Measurements from ENCODE around the gene ERC1.

ERC1 gene

GRCh38 chr12:1401891-1402290 is 410.9 kb downstream of the ERC1 start:
- no peak for DNase-seq (ENCODE audit: low read depth)

DNA sequence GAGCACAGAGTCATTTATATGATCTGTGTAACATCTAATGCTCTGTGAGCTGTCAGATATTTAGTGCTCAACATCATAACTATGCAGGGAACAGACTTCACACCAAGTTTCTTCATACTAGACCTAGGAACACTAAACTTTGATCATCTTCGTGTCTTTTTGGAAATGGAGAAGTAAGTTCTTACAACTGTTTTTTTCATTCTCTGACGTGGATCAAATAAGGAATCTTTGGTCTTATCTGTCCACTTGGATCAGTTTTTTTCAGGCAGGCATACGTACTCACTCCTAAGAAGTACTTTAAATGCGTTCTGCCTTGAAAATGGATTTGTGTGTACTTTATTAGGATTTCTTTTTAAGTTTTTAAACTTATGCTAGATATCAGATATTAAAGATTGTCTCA is 412.4 kb downstream of the ERC1 start:
- no peak for DNase-seq (ENCODE audit: low read depth)

GRCh38 chr12:1405619-1406018 is 414.6 kb downstream of the ERC1 start:
- no peak for DNase-seq (ENCODE audit: low read depth)

DNA sequence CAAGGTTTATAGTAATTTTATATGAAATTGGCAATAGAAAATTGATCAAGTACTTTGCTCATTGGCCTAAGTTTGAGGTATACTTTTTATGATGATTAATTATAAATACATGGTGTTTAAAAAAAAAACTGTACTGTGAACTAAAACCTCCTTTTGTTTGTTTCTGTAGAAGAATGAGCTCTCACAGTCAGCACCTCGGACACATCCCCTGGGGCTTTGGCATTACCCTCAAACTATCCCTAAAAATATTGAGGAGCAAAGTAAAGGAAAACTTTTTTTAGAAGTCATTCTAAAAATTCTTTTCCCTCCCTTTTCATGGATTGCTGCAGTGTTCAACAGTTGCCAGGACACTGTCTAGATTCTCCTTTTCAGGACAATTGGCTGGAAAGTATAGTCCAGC is 419.8 kb downstream of the ERC1 start:
- DNase-seq (ENCODE audit: low read depth) = no peak

- DNase-seq (ENCODE audit: low read depth) = no peak
These were observed 422.9 kb downstream of the ERC1 start for GRCh38 chr12:1413930-1414329.

DNA sequence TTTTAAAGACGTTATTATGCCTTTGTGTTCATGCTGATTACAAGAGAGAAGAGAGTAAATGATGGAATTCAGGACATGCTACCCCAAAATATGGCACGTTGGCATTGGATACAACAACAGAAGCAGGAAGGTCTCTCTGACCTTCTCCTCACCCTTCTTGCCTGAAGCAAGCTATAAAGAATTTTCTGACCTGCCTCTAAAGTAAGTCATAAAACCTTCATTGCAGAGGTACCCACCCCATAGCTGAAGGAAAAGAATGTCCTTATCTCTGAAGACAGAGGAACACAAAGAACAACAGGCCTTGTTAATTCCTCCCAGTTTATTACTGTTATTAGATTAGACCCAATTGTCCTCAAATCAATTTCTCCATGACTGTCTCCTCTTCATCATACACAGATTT is 427.1 kb downstream of the ERC1 start:
- DNase-seq (ENCODE audit: low read depth) = peak; percentile 18

- no peak for DNase-seq (ENCODE audit: low read depth)
These were observed 428.9 kb downstream of the ERC1 start for GRCh38 chr12:1419849-1420371.

- peak; percentile 11 for DNase-seq (ENCODE audit: low read depth)
These were observed 430.2 kb downstream of the ERC1 start for GRCh38 chr12:1421091-1421846.

DNA sequence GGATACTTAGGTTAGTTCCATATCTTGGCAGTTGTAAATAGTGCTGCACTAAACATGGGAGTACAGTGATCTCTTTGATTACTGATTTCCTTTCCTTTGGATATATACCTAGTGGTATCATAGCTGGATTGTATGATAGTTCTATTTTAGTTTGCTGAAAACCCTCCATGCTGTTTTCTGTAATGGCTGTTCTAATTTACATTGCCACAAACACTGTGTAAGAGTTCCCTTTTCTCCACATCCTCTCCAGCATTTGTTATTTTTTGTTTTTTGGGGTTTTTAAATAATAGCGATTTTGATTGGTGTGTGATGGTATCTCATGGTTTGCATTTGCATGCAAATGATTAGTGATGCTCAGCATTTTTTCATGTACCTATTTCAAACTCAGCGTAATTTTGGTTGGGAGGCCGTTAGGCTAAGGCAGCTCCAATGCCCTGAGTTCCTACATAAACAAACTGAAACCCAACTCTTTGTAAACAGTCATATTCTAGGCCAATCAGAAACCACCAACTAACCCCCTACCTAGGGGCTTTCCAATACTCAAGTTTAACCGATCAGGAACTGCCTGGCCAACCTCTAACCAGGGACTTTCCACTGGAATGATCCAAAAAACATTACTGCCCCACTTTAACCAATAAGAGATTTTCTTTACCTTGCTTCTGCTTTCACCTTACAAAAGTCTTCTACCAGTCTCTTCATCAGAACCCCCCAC is 431.7 kb downstream of the ERC1 start:
- DNase-seq (ENCODE audit: low read depth) = no peak

DNA sequence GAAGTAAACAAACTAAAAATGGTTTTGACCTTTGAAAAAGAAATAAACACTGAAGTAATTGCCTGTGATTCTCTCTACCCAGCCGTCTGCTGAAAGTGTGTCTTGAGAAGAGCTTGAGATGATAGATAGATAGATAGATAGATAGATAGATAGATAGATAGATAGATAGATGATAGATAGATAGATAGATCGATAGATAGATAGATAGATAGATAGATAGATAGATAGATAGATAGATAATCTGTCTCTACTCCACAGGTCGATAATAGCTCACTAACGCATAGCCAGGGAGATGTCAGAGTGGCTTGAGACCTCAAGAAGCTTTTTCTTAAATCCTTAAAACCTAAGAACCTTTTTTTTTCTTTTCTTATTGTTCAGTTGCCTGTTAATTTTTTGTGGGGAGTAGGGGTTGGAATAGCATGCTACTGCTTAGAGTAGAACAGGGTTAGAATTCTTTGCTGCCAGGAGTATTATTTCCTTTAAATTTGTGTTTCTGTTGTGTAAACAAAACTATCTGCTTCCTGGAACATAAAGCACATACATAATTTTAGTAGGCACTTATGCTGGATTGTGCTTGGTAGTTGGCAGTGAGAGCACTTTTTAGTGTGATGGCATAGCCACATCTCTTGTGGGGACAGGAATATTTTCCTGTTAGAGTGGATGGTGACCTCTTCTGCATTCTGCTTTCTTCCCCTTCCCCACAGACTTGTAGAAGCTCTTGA is 433.8 kb downstream of the ERC1 start:
- DNase-seq (ENCODE audit: low read depth) = no peak

- DNase-seq (ENCODE audit: low read depth) = no peak
These were observed 434.3 kb downstream of the ERC1 start for GRCh38 chr12:1425396-1425729.

DNA sequence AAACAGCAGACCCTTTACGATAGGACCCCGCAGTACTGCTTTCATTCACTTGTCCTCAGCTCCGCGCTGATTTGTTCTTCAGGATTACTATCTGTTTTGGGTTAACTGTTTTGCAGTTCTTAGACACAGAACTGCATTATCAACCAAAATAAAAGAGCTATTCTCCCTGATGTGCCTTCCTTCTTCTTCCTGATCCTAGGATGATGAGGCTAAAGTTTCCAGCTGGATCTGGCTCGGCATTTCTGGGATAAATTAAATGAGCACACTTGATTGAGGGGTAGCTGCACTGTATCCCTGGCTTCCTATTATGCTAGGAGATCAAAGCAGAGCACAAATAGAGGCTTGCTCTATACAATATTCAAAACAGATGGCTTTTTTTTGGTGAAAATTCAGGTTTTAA is 437.6 kb downstream of the ERC1 start:
- no peak for DNase-seq (ENCODE audit: low read depth)

- DNase-seq (ENCODE audit: low read depth) = peak; percentile 95
These were observed 439.0 kb downstream of the ERC1 start for GRCh38 chr12:1429980-1430379.

DNA sequence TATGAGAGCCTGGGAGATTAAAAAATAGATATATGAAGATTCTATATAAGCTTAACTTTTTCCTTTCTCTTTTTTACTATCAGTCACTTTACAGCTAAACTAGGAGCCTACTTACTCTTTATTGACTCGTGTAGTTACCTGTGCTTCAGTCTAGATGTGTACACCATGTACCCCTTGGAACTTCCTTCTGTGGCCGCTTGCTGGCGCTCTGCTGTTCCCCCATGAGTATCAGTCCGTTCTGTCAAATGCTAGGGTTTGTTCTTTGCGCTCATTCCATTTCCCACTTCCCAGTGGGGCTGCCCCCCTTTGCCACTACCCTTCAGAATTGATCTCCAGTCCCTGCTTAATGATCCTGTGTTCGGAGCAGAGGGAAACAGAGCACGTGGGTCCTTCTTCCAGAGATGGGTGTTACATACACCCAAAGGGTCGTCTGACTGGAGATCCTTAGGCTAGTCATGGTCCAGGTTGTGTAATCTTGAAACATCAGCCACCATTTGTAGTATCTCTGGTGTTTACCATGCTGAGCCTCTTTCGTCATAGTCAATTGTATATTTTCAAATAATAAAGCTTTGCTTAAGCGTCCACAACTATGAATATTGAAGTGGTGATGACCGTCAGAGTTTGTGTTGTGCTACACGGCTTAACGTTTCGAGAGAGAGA is 443.4 kb downstream of the ERC1 start:
- DNase-seq (ENCODE audit: low read depth) = no peak

- no peak for DNase-seq (ENCODE audit: low read depth)
These were observed 444.0 kb downstream of the ERC1 start for GRCh38 chr12:1435044-1435443.

DNA sequence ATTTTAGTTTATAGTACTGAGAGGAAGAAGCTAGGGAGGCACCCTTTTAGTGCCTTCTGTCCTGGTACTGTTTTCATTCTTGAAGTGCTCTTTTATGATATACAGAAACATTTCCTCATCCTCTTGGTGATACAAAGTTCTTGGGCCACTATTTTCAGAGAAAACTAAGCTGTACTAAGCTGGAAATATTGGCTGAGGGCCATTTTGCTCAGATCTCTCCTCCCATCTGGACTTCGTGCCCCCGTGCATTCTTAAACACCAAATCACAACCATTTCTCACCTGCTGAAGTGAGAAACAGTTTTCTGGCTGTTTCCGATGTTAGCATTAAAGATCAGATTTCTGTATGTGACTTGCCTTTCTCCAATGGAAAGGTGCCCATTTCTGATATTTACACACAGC is 444.4 kb downstream of the ERC1 start:
- peak; percentile 43 for DNase-seq (ENCODE audit: low read depth)

- no peak for DNase-seq (ENCODE audit: low read depth)
These were observed 445.0 kb downstream of the ERC1 start for GRCh38 chr12:1436015-1436414.

DNA sequence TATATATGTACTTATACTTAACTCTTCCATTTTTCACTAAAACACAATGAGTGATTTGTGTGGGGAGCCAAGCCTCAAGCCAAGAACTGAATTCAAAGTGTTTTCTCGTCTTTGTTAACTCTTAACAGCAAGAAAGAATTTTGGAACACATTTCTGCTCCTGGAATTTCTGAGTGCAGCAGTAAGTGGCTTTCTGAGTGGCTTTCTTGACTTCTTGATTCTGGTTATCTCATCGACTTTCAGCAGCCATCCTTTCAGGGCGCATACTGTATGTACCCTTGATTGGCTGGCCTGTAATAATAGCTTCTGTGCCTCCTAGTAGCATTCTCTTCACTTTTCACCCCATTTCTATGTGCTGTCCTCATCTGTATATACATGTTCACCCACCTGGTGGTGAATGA is 446.0 kb downstream of the ERC1 start:
- DNase-seq (ENCODE audit: low read depth) = no peak

DNA sequence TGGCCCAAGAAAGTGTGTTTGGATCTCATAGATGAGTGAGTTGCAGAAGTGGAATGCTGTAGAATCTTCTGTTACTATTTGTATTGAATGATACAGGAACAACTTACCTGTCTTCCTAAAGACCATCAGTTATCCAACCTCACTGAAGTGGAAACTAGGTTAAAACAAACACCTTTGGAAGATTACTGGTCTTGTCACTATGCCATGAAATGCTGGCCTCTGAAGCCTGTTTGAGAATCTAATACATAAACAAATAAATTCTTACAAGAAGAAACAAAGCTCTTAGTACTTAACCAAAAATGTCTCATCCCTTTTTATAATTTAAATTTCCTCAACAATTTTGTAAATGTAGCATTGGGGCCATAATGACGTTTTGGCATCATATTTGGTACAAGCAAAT is 448.2 kb downstream of the ERC1 start:
- DNase-seq (ENCODE audit: low read depth) = no peak

DNA sequence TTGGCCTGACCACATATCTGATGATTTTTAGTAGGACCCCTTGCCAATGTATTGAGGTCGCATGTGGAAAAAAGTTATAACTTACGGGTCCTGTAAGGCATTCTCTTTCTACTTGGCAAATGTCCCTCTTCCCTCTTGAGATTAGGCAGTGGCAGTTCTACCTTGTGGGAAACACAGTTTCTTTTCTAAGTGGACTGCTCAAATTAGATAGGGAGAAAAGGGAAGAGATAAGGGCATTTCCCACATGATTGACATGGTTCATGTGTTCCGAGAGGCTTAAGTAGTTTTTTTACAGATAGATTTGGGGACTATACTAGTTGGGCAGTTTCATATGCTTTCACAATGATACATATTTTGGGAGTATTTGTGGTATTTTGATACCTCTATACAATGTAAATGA is 448.7 kb downstream of the ERC1 start:
- DNase-seq (ENCODE audit: low read depth) = no peak

DNA sequence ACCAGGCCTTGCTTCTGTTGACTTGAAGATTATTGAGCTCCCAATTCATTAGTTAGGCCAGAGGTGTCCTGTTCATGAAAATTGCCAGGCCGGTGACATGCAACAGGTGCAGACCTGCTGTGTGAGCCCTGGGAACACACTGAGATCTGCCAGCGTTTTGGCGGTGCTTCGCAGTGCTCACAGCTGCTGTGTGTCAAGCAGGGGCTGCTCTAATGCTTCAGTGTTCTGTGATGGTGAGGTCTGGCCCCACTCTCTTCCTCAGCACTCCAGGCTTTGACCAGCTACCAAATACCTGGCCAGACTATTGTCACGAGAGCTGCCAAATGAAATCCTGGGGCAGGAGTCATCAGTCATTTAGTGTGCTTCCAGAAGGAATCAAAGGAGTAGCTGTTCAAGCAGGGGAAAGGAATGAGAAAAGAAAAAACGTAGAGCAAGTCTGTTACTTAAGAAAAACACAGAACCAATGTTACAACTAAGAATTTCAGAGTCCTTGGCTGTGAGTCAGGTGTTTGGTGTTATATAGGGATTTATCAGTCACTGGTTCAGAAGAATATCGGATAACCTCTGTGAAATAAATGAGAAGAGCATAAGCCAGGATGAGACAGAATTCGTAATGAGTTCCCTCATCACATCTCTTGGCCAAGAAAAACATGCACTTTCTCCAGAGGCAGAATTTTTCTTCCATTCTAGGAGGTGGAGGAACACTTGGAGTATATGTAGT is 452.6 kb downstream of the ERC1 start:
- peak; percentile 87 for DNase-seq (ENCODE audit: low read depth)

DNA sequence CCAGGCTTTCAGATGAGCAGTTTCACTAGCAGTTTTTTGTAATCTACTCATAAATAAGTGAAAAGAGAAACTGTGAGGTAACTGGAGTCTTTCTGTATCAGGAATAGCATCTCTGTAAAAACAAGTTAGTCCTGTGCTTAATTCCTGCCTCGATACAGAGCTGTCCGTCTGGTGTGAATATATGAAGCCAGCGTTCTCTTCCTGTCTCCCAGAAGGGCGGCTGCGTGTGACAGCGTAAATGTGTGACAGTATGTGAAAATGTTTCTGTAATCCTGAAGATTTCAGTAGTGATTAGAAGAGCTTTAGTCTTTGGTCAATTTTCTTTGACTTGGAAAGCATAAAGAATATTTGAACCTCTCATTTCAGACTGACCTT is 453.1 kb downstream of the ERC1 start:
- DNase-seq (ENCODE audit: low read depth) = no peak
